ENCODE measurements around the gene NIM1K.

DNA sequence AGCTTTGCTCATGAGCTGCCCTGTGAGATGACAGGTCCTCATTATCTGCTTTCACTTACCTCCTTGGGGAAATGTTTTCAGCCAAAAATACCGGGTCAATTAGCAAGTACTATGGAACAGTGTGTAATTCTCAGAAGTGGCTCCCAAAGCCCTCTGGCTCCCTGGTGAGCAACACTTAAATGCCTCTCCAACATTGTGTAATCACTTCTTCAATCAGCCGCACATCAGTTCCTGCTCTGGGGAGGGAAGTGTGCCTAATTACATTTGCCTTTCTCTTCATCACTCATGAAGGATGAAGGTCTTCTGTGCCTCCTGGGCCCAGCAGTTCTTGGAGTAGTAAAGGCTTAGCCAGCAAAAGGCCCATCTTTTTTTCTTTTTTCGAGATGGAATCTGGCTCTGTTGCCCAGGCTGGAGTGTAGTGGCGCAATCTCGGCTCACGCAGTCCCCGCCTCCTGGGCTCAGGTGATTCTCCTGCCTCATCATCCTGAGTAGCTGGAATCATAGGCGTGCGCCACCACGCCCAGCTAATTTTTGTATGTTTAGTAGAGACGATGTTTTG lies 23.1 kb downstream of the NIM1K start:
- TF ChIP-seq, protein P1, sequence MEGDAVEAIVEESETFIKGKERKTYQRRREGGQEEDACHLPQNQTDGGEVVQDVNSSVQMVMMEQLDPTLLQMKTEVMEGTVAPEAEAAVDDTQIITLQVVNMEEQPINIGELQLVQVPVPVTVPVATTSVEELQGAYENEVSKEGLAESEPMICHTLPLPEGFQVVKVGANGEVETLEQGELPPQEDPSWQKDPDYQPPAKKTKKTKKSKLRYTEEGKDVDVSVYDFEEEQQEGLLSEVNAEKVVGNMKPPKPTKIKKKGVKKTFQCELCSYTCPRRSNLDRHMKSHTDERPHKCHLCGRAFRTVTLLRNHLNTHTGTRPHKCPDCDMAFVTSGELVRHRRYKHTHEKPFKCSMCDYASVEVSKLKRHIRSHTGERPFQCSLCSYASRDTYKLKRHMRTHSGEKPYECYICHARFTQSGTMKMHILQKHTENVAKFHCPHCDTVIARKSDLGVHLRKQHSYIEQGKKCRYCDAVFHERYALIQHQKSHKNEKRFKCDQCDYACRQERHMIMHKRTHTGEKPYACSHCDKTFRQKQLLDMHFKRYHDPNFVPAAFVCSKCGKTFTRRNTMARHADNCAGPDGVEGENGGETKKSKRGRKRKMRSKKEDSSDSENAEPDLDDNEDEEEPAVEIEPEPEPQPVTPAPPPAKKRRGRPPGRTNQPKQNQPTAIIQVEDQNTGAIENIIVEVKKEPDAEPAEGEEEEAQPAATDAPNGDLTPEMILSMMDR (conservative IDR thresholded peaks at IDR 0.05 in 1 of 2, IDR thresholded peaks at IDR 0.05 in 1 of 2; ENCODE audit: extremely low read depth in 1 of 2, insufficient read depth in 1 of 2, low read depth in 1 of 2, low read length in 2 of 2): no peak
- no peak for TF ChIP-seq EZH2 (IDR thresholded peaks at IDR 0.05; ENCODE audit: borderline replicate concordance, low read length)

Measured in mammary epithelial cell (primary cell).